ENCODE measurements around the gene PRKX. TPM values are rescaled to one million over a fixed set of nuclear protein-coding genes. Genes with fewer than 3 reads are reported as not detected.
A peak's percentile ranks its signal among the peaks of the same experiment; 100 is the strongest.

The PRKX gene
- total and polyA plus RNA-seq, 4 experiments from 2014 or later = 63.0 to 73.9 (median 68.5) TPM

- Mint-ChIP-seq H3K36me3 (peaks cover 47 to 71% of the 10 kb centered on the region in 2 donors), H3K4me3 (no peak overlapping the region), H3K9me3 (no peaks in the 10 kb centered on the region), H3K27me3 (no peaks in the 10 kb centered on the region), H3K4me1 (no peaks in the 10 kb centered on the region), H3K27ac (no peak overlapping the region)
- Histone ChIP-seq H3K27me3 (ENCODE audit: insufficient read depth, low read length) (no peaks in the 10 kb centered on the region), H3K4me3 (ENCODE audit: low read length in 2 of 2) (no peak overlapping the region), H3K9me3 (ENCODE audit: control insufficient read depth in 1 of 2, low read length in 2 of 2) (no peaks in the 10 kb centered on the region), H3K36me3 (ENCODE audit: insufficient read depth, low read length) (no peaks in the 10 kb centered on the region), H3K4me1 (ENCODE audit: insufficient read depth, low read length) (no peaks in the 10 kb centered on the region), H3K27ac (ENCODE audit: low read depth, low read length) (no peak overlapping the region)
- intact Hi-C loops (cut with micrococcal nuclease) = no loop called here
- ChIA-PET CTCF (ENCODE audit: partially characterized antibody) (no interaction called here), POLR2A (ENCODE audit: partially characterized antibody) (no interaction called here)
- no peak for DNase-seq
Measured at GRCh38 chrX:3609810-3610209, 103.6 kb downstream of the PRKX start.

- Histone ChIP-seq H3K36me3 (ENCODE audit: insufficient read depth, low read length) (no peaks in the 10 kb centered on the region), H3K4me1 (ENCODE audit: insufficient read depth, low read length) (no peaks in the 10 kb centered on the region), H3K27me3 (ENCODE audit: insufficient read depth, low read length) (no peaks in the 10 kb centered on the region), H3K4me3 (ENCODE audit: low read length in 2 of 2) (no peak overlapping the region), H3K27ac (ENCODE audit: low read depth, low read length) (no peak overlapping the region), H3K9me3 (ENCODE audit: control insufficient read depth in 1 of 2, low read length in 2 of 2) (no peaks in the 10 kb centered on the region)
- ChIA-PET CTCF (ENCODE audit: partially characterized antibody) (no interaction called here), POLR2A (ENCODE audit: partially characterized antibody) (no interaction called here)
- no peak overlapping the region for H3K4me3 Mint-ChIP-seq
- intact Hi-C loops (cut with micrococcal nuclease) = no loop called here
- DNase-seq = no peak
- H3K27me3 Mint-ChIP-seq = no peaks in the 10 kb centered on the region
- H3K36me3 Mint-ChIP-seq = peaks cover 20 to 58% of the 10 kb centered on the region in 2 donors
- H3K9me3 Mint-ChIP-seq = peaks cover 0 to 1% (median 0%) of the 10 kb centered on the region in 8 donors
- no peaks in the 10 kb centered on the region for H3K4me1 Mint-ChIP-seq
- H3K27ac Mint-ChIP-seq = no peak overlapping the region
Measured at GRCh38 chrX:3603026-3603661, 110.3 kb downstream of the PRKX start.

GRCh38 chrX:3599802-3600430 lies 113.5 kb downstream of the PRKX start:
- H3K4me3 Mint-ChIP-seq = no peak overlapping the region
- Histone ChIP-seq H3K36me3 (ENCODE audit: insufficient read depth, low read length) (no peaks in the 10 kb centered on the region), H3K27ac (ENCODE audit: low read depth, low read length) (no peak overlapping the region), H3K4me3 (ENCODE audit: low read length in 2 of 2) (no peak overlapping the region), H3K27me3 (ENCODE audit: insufficient read depth, low read length) (no peaks in the 10 kb centered on the region), H3K9me3 (ENCODE audit: control insufficient read depth in 1 of 2, low read length in 2 of 2) (no peaks in the 10 kb centered on the region), H3K4me1 (ENCODE audit: insufficient read depth, low read length) (no peaks in the 10 kb centered on the region)
- H3K9me3 Mint-ChIP-seq = peaks cover 0 to 4% (median 0%) of the 10 kb centered on the region in 8 donors
- H3K4me1 Mint-ChIP-seq = peaks cover 0 to 3% (median 0%) of the 10 kb centered on the region in 4 donors
- H3K27me3 Mint-ChIP-seq = no peaks in the 10 kb centered on the region
- peak overlapping the region in 2 of 7 donors; percentile 16 to 51 for H3K27ac Mint-ChIP-seq
- peaks cover 10 to 52% of the 10 kb centered on the region in 2 donors for H3K36me3 Mint-ChIP-seq
- POLR2A ChIA-PET (ENCODE audit: partially characterized antibody) = no interaction called here
- CTCF ChIA-PET (ENCODE audit: partially characterized antibody) = no interaction called here
- no peak for DNase-seq
- intact Hi-C loops (cut with micrococcal nuclease) = no loop called here

- ChIA-PET CTCF (ENCODE audit: partially characterized antibody) (no interaction called here), POLR2A (ENCODE audit: partially characterized antibody) (no interaction called here)
- no peak for DNase-seq
- H3K36me3 ChIP-seq (ENCODE audit: insufficient read depth, low read length) = no peaks in the 10 kb centered on the region
- peaks cover 0 to 4% (median 0%) of the 10 kb centered on the region in 8 donors for H3K9me3 Mint-ChIP-seq
- H3K9me3 ChIP-seq (ENCODE audit: control insufficient read depth in 1 of 2, low read length in 2 of 2) = no peaks in the 10 kb centered on the region
- intact Hi-C loops (cut with micrococcal nuclease) = no loop called here
- H3K4me3 Mint-ChIP-seq = no peak overlapping the region
- no peak overlapping the region for H3K27ac ChIP-seq (ENCODE audit: low read depth, low read length)
- H3K4me1 Mint-ChIP-seq = peaks cover 0 to 3% (median 0%) of the 10 kb centered on the region in 4 donors
- no peak overlapping the region for H3K27ac Mint-ChIP-seq
- H3K4me1 ChIP-seq (ENCODE audit: insufficient read depth, low read length) = no peaks in the 10 kb centered on the region
- H3K27me3 ChIP-seq (ENCODE audit: insufficient read depth, low read length) = no peaks in the 10 kb centered on the region
- no peaks in the 10 kb centered on the region for H3K27me3 Mint-ChIP-seq
- peaks cover 10 to 50% of the 10 kb centered on the region in 2 donors for H3K36me3 Mint-ChIP-seq
- no peak overlapping the region for H3K4me3 ChIP-seq (ENCODE audit: low read length in 2 of 2)
Measured at GRCh38 chrX:3598709-3599108, 114.7 kb downstream of the PRKX start.

- intact Hi-C loops (cut with micrococcal nuclease) = no loop called here
- Mint-ChIP-seq H3K9me3 (peaks cover 0 to 4% (median 0%) of the 10 kb centered on the region in 8 donors), H3K36me3 (peaks cover 8 to 44% of the 10 kb centered on the region in 2 donors), H3K4me1 (peaks cover 0 to 3% (median 0%) of the 10 kb centered on the region in 4 donors), H3K27me3 (no peaks in the 10 kb centered on the region), H3K27ac (peak overlapping the region in 1 of 7 donors; percentile 14), H3K4me3 (no peak overlapping the region)
- Histone ChIP-seq H3K4me1 (ENCODE audit: insufficient read depth, low read length) (no peaks in the 10 kb centered on the region), H3K27me3 (ENCODE audit: insufficient read depth, low read length) (no peaks in the 10 kb centered on the region), H3K27ac (ENCODE audit: low read depth, low read length) (no peak overlapping the region), H3K36me3 (ENCODE audit: insufficient read depth, low read length) (no peaks in the 10 kb centered on the region), H3K4me3 (ENCODE audit: low read length in 2 of 2) (no peak overlapping the region), H3K9me3 (ENCODE audit: control insufficient read depth in 1 of 2, low read length in 2 of 2) (no peaks in the 10 kb centered on the region)
- CTCF ChIA-PET (ENCODE audit: partially characterized antibody) = no interaction called here
- no peak for DNase-seq
- POLR2A ChIA-PET (ENCODE audit: partially characterized antibody) = no interaction called here
Measured at GRCh38 chrX:3598046-3598605, 115.3 kb downstream of the PRKX start.

GRCh38 chrX:3592184-3592583 lies 121.3 kb downstream of the PRKX start:
- no peaks in the 10 kb centered on the region for H3K27me3 ChIP-seq (ENCODE audit: insufficient read depth, low read length)
- H3K4me3 ChIP-seq (ENCODE audit: low read length in 2 of 2) = no peak overlapping the region
- H3K4me1 ChIP-seq (ENCODE audit: insufficient read depth, low read length) = no peaks in the 10 kb centered on the region
- no peak overlapping the region for H3K27ac ChIP-seq (ENCODE audit: low read depth, low read length)
- Mint-ChIP-seq H3K4me1 (peaks cover 6 to 8% (median 7%) of the 10 kb centered on the region in 4 donors), H3K27me3 (no peaks in the 10 kb centered on the region), H3K4me3 (no peak overlapping the region), H3K9me3 (peaks cover 0 to 4% (median 0%) of the 10 kb centered on the region in 8 donors), H3K36me3 (peaks cover 0 to 17% of the 10 kb centered on the region in 2 donors), H3K27ac (no peak overlapping the region)
- DNase-seq = no peak
- POLR2A ChIA-PET (ENCODE audit: partially characterized antibody) = no interaction called here
- no peaks in the 10 kb centered on the region for H3K36me3 ChIP-seq (ENCODE audit: insufficient read depth, low read length)
- intact Hi-C loops (cut with micrococcal nuclease) = no loop called here
- no peaks in the 10 kb centered on the region for H3K9me3 ChIP-seq (ENCODE audit: control insufficient read depth in 1 of 2, low read length in 2 of 2)
- CTCF ChIA-PET (ENCODE audit: partially characterized antibody) = no interaction called here

- H3K9me3 ChIP-seq (ENCODE audit: control insufficient read depth in 1 of 2, low read length in 2 of 2) = no peaks in the 10 kb centered on the region
- ChIA-PET CTCF (ENCODE audit: partially characterized antibody) (no interaction called here), POLR2A (ENCODE audit: partially characterized antibody) (no interaction called here)
- H3K27me3 Mint-ChIP-seq = no peaks in the 10 kb centered on the region
- H3K36me3 Mint-ChIP-seq = peaks cover 0 to 7% of the 10 kb centered on the region in 2 donors
- H3K4me1 Mint-ChIP-seq = peaks cover 8 to 16% (median 11%) of the 10 kb centered on the region in 4 donors
- no peaks in the 10 kb centered on the region for H3K36me3 ChIP-seq (ENCODE audit: insufficient read depth, low read length)
- no peak overlapping the region for H3K4me3 ChIP-seq (ENCODE audit: low read length in 2 of 2)
- intact Hi-C loops (cut with micrococcal nuclease) = no loop called here
- no peak overlapping the region for H3K4me3 Mint-ChIP-seq
- no peak overlapping the region for H3K27ac Mint-ChIP-seq
- peaks cover 0 to 4% (median 0%) of the 10 kb centered on the region in 8 donors for H3K9me3 Mint-ChIP-seq
- no peak for DNase-seq
- H3K27me3 ChIP-seq (ENCODE audit: insufficient read depth, low read length) = no peaks in the 10 kb centered on the region
- H3K4me1 ChIP-seq (ENCODE audit: insufficient read depth, low read length) = peaks cover 3% of the 10 kb centered on the region
- H3K27ac ChIP-seq (ENCODE audit: low read depth, low read length) = no peak overlapping the region
Measured at GRCh38 chrX:3589474-3589873, 124.0 kb downstream of the PRKX start.
